ENCODE measurements around the gene CACHD1.

CACHD1 gene

GRCh38 chr1:64540265-64540791 is 70.4 kb downstream of the CACHD1 start:
- no peaks in the 10 kb centered on the region for H3K27me3 ChIP-seq (ENCODE audit: control insufficient read depth in 1 of 2, insufficient read depth in 2 of 2, low read length in 2 of 2)
- peak overlapping the region; percentile 28 to 46 for H3K4me3 ChIP-seq (ENCODE audit: low read depth in 1 of 2, low read length in 2 of 2)
- H3K9ac ChIP-seq (ENCODE audit: low read depth in 1 of 2, low read length in 2 of 2): peak overlapping the region in 1 of 2 donors; percentile 27
- H3K4me1 ChIP-seq (ENCODE audit: control insufficient read depth in 1 of 2, insufficient read depth in 2 of 2, low read length in 2 of 2): peaks cover 16 to 32% of the 10 kb centered on the region in 2 donors
- no peaks in the 10 kb centered on the region for H3K9me3 ChIP-seq (ENCODE audit: control insufficient read depth in 1 of 2, low read length in 2 of 2)
- peak overlapping the region; percentile 7 for H3K27ac ChIP-seq (ENCODE audit: low read depth, low read length)
- H3K36me3 ChIP-seq (ENCODE audit: control insufficient read depth in 1 of 2, insufficient read depth in 2 of 2, low read length in 2 of 2): no peaks in the 10 kb centered on the region

GRCh38 chr1:64542118-64542517 is 72.2 kb downstream of the CACHD1 start:
- H3K27ac ChIP-seq (ENCODE audit: low read depth, low read length): no peak overlapping the region
- no peak overlapping the region for H3K9ac ChIP-seq (ENCODE audit: low read depth in 1 of 2, low read length in 2 of 2)
- H3K9me3 ChIP-seq (ENCODE audit: control insufficient read depth in 1 of 2, low read length in 2 of 2): no peaks in the 10 kb centered on the region
- no peaks in the 10 kb centered on the region for H3K36me3 ChIP-seq (ENCODE audit: control insufficient read depth in 1 of 2, insufficient read depth in 2 of 2, low read length in 2 of 2)
- peaks cover 2 to 26% of the 10 kb centered on the region in 2 donors for H3K4me1 ChIP-seq (ENCODE audit: control insufficient read depth in 1 of 2, insufficient read depth in 2 of 2, low read length in 2 of 2)
- no peak overlapping the region for H3K4me3 ChIP-seq (ENCODE audit: low read depth in 1 of 2, low read length in 2 of 2)
- no peaks in the 10 kb centered on the region for H3K27me3 ChIP-seq (ENCODE audit: control insufficient read depth in 1 of 2, insufficient read depth in 2 of 2, low read length in 2 of 2)

- no peak overlapping the region for H3K4me3 ChIP-seq (ENCODE audit: low read depth in 1 of 2, low read length in 2 of 2)
- H3K9me3 ChIP-seq (ENCODE audit: control insufficient read depth in 1 of 2, low read length in 2 of 2): no peaks in the 10 kb centered on the region
- peaks cover 0 to 22% of the 10 kb centered on the region in 2 donors for H3K4me1 ChIP-seq (ENCODE audit: control insufficient read depth in 1 of 2, insufficient read depth in 2 of 2, low read length in 2 of 2)
- H3K9ac ChIP-seq (ENCODE audit: low read depth in 1 of 2, low read length in 2 of 2): no peak overlapping the region
- no peaks in the 10 kb centered on the region for H3K36me3 ChIP-seq (ENCODE audit: control insufficient read depth in 1 of 2, insufficient read depth in 2 of 2, low read length in 2 of 2)
- H3K27ac ChIP-seq (ENCODE audit: low read depth, low read length): no peak overlapping the region
- H3K27me3 ChIP-seq (ENCODE audit: control insufficient read depth in 1 of 2, insufficient read depth in 2 of 2, low read length in 2 of 2): no peaks in the 10 kb centered on the region
These were observed 73.9 kb downstream of the CACHD1 start for GRCh38 chr1:64543831-64544230.

GRCh38 chr1:64545118-64545843 is 75.4 kb downstream of the CACHD1 start:
- Histone ChIP-seq H3K27ac (ENCODE audit: low read depth, low read length) (no peak overlapping the region), H3K4me3 (ENCODE audit: low read depth in 1 of 2, low read length in 2 of 2) (no peak overlapping the region), H3K4me1 (ENCODE audit: control insufficient read depth in 1 of 2, insufficient read depth in 2 of 2, low read length in 2 of 2) (peaks cover 0 to 7% of the 10 kb centered on the region in 2 donors), H3K9ac (ENCODE audit: low read depth in 1 of 2, low read length in 2 of 2) (no peak overlapping the region), H3K9me3 (ENCODE audit: control insufficient read depth in 1 of 2, low read length in 2 of 2) (no peaks in the 10 kb centered on the region), H3K36me3 (ENCODE audit: control insufficient read depth in 1 of 2, insufficient read depth in 2 of 2, low read length in 2 of 2) (no peaks in the 10 kb centered on the region), H3K27me3 (ENCODE audit: control insufficient read depth in 1 of 2, insufficient read depth in 2 of 2, low read length in 2 of 2) (no peaks in the 10 kb centered on the region)

GRCh38 chr1:64546013-64546412 is 76.1 kb downstream of the CACHD1 start:
- peaks cover 0 to 2% of the 10 kb centered on the region in 2 donors for H3K4me1 ChIP-seq (ENCODE audit: control insufficient read depth in 1 of 2, insufficient read depth in 2 of 2, low read length in 2 of 2)

GRCh38 chr1:64549464-64550239 is 79.7 kb downstream of the CACHD1 start:
- Histone ChIP-seq H3K36me3 (ENCODE audit: control insufficient read depth in 1 of 2, insufficient read depth in 2 of 2, low read length in 2 of 2) (no peaks in the 10 kb centered on the region), H3K27ac (ENCODE audit: low read depth, low read length) (no peak overlapping the region), H3K4me3 (ENCODE audit: low read depth in 1 of 2, low read length in 2 of 2) (no peak overlapping the region), H3K9ac (ENCODE audit: low read depth in 1 of 2, low read length in 2 of 2) (no peak overlapping the region), H3K4me1 (ENCODE audit: control insufficient read depth in 1 of 2, insufficient read depth in 2 of 2, low read length in 2 of 2) (peaks cover 0 to 6% of the 10 kb centered on the region in 2 donors), H3K27me3 (ENCODE audit: control insufficient read depth in 1 of 2, insufficient read depth in 2 of 2, low read length in 2 of 2) (no peaks in the 10 kb centered on the region), H3K9me3 (ENCODE audit: control insufficient read depth in 1 of 2, low read length in 2 of 2) (no peaks in the 10 kb centered on the region)

More at GRCh38 chr1:64546013-64546412, 76.1 kb downstream of the CACHD1 start:
- Histone ChIP-seq H3K4me3 (ENCODE audit: low read depth in 1 of 2, low read length in 2 of 2) (no peak overlapping the region), H3K27me3 (ENCODE audit: control insufficient read depth in 1 of 2, insufficient read depth in 2 of 2, low read length in 2 of 2) (no peaks in the 10 kb centered on the region), H3K9ac (ENCODE audit: low read depth in 1 of 2, low read length in 2 of 2) (no peak overlapping the region), H3K27ac (ENCODE audit: low read depth, low read length) (no peak overlapping the region), H3K9me3 (ENCODE audit: control insufficient read depth in 1 of 2, low read length in 2 of 2) (no peaks in the 10 kb centered on the region), H3K36me3 (ENCODE audit: control insufficient read depth in 1 of 2, insufficient read depth in 2 of 2, low read length in 2 of 2) (no peaks in the 10 kb centered on the region)

GRCh38 chr1:64550510-64550909 is 80.6 kb downstream of the CACHD1 start:
- Histone ChIP-seq H3K36me3 (ENCODE audit: control insufficient read depth in 1 of 2, insufficient read depth in 2 of 2, low read length in 2 of 2) (no peaks in the 10 kb centered on the region), H3K27me3 (ENCODE audit: control insufficient read depth in 1 of 2, insufficient read depth in 2 of 2, low read length in 2 of 2) (no peaks in the 10 kb centered on the region), H3K4me1 (ENCODE audit: control insufficient read depth in 1 of 2, insufficient read depth in 2 of 2, low read length in 2 of 2) (peaks cover 0 to 6% of the 10 kb centered on the region in 2 donors), H3K4me3 (ENCODE audit: low read depth in 1 of 2, low read length in 2 of 2) (no peak overlapping the region), H3K27ac (ENCODE audit: low read depth, low read length) (no peak overlapping the region), H3K9ac (ENCODE audit: low read depth in 1 of 2, low read length in 2 of 2) (no peak overlapping the region), H3K9me3 (ENCODE audit: control insufficient read depth in 1 of 2, low read length in 2 of 2) (no peaks in the 10 kb centered on the region)

- H3K4me3 ChIP-seq (ENCODE audit: low read depth in 1 of 2, low read length in 2 of 2): no peak overlapping the region
- H3K36me3 ChIP-seq (ENCODE audit: control insufficient read depth in 1 of 2, insufficient read depth in 2 of 2, low read length in 2 of 2): no peaks in the 10 kb centered on the region
- no peak overlapping the region for H3K27ac ChIP-seq (ENCODE audit: low read depth, low read length)
- no peak overlapping the region for H3K9ac ChIP-seq (ENCODE audit: low read depth in 1 of 2, low read length in 2 of 2)
- H3K9me3 ChIP-seq (ENCODE audit: control insufficient read depth in 1 of 2, low read length in 2 of 2): no peaks in the 10 kb centered on the region
- no peaks in the 10 kb centered on the region for H3K27me3 ChIP-seq (ENCODE audit: control insufficient read depth in 1 of 2, insufficient read depth in 2 of 2, low read length in 2 of 2)
- peaks cover 0 to 11% of the 10 kb centered on the region in 2 donors for H3K4me1 ChIP-seq (ENCODE audit: control insufficient read depth in 1 of 2, insufficient read depth in 2 of 2, low read length in 2 of 2)
These were observed 81.1 kb downstream of the CACHD1 start for GRCh38 chr1:64550946-64551605.

GRCh38 chr1:64553285-64553684 is 83.4 kb downstream of the CACHD1 start:
- Histone ChIP-seq H3K27me3 (ENCODE audit: control insufficient read depth in 1 of 2, insufficient read depth in 2 of 2, low read length in 2 of 2) (no peaks in the 10 kb centered on the region), H3K36me3 (ENCODE audit: control insufficient read depth in 1 of 2, insufficient read depth in 2 of 2, low read length in 2 of 2) (no peaks in the 10 kb centered on the region), H3K9ac (ENCODE audit: low read depth in 1 of 2, low read length in 2 of 2) (no peak overlapping the region), H3K9me3 (ENCODE audit: control insufficient read depth in 1 of 2, low read length in 2 of 2) (no peaks in the 10 kb centered on the region), H3K4me3 (ENCODE audit: low read depth in 1 of 2, low read length in 2 of 2) (no peak overlapping the region), H3K4me1 (ENCODE audit: control insufficient read depth in 1 of 2, insufficient read depth in 2 of 2, low read length in 2 of 2) (peaks cover 0 to 16% of the 10 kb centered on the region in 2 donors), H3K27ac (ENCODE audit: low read depth, low read length) (no peak overlapping the region)

- Histone ChIP-seq H3K4me1 (ENCODE audit: control insufficient read depth in 1 of 2, insufficient read depth in 2 of 2, low read length in 2 of 2) (peaks cover 0 to 16% of the 10 kb centered on the region in 2 donors), H3K27ac (ENCODE audit: low read depth, low read length) (no peak overlapping the region), H3K9me3 (ENCODE audit: control insufficient read depth in 1 of 2, low read length in 2 of 2) (no peaks in the 10 kb centered on the region), H3K36me3 (ENCODE audit: control insufficient read depth in 1 of 2, insufficient read depth in 2 of 2, low read length in 2 of 2) (no peaks in the 10 kb centered on the region), H3K9ac (ENCODE audit: low read depth in 1 of 2, low read length in 2 of 2) (no peak overlapping the region), H3K27me3 (ENCODE audit: control insufficient read depth in 1 of 2, insufficient read depth in 2 of 2, low read length in 2 of 2) (no peaks in the 10 kb centered on the region), H3K4me3 (ENCODE audit: low read depth in 1 of 2, low read length in 2 of 2) (no peak overlapping the region)
These were observed 86.0 kb downstream of the CACHD1 start for GRCh38 chr1:64555947-64556346.
